ENCODE measurements around the gene MRPL32. TPM values are rescaled to one million over a fixed set of nuclear protein-coding genes. Genes with fewer than 3 reads are reported as not detected.
"Not testable (repeated sequence)": the region's sequence is repeated elsewhere in the genome, so short reads cannot be mapped to it uniquely, and the experiment has no call there.

Gene MRPL32
- total RNA-seq: 49.6 and 53.0 TPM in 2 replicates

DNA sequence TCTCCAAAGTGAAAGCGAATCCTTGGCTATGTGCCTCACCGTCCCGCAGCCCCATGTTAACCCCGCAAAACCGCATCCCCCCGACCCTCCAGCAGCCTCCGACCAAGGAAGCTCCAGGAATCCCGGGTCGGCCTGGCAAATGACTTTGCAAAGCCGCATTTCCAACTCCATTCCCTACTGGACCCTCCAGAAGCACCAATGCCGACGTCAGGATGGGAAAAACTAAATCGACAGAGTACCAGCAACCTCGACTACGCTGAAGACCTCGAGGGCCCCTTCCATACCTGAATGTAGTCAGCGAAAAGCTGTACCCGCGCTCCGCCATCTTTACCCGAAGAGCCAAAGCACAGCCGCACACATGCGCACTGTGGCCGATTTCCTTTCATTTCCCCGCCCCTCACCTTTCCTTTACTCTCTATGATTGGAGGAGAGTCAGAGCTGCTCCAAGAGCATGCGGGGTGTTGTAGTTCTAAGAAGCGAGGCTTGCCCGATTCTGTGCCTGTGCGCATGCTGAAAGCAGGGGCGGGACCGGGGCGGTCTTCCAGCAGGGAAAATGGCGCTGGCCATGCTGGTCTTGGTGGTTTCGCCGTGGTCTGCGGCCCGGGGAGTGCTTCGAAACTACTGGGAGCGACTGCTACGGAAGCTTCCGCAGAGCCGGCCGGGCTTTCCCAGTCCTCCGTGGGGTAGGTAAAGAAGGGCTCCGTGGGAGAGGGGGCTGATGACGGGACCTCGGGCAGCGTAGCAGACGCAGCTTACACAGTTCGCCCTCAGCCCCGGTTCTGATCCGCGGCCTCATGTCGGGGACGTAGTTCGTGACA, at the start of gene MRPL32, which contains the start of gene PSMA2:
TSS of gene MRPL32 (plus strand) at position 543 of the 818 bp plus-strand sequence. CDS start at position 554, 11 bp downstream.
TSS of gene PSMA2 (minus strand) at position 341 of the 818 bp plus-strand sequence. CDS start at position 325, 16 bp downstream.
- intact Hi-C loops (cut with micrococcal nuclease): loop anchor here (1.0 to 5.0 kb wide), 5 partner anchors 14 to 795 kb away; partner anchors contain the start of genes C7orf25, COA1 and STK17A

DNA sequence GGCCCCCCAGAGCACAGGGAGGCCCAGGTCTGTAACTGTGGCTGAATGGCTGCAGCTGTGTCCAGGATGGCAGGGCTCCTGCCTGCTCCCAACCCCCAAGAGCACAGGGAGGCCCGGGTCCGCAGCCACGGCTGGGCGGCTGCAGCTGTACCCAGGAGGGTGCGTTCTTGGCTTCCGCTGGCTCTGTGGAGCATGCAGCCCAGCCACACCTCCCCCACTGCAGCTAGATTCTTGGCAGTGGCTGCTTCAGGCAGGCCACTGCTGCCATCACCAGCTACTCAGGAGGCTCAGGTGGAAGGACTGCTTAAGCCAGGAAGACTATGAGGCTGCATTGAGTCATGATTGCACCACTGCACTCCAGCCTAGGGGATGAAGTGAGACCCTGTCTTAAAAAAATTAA, 48.2 kb upstream of the MRPL32 start:
- intact Hi-C loops (cut with micrococcal nuclease): no loop called here

DNA sequence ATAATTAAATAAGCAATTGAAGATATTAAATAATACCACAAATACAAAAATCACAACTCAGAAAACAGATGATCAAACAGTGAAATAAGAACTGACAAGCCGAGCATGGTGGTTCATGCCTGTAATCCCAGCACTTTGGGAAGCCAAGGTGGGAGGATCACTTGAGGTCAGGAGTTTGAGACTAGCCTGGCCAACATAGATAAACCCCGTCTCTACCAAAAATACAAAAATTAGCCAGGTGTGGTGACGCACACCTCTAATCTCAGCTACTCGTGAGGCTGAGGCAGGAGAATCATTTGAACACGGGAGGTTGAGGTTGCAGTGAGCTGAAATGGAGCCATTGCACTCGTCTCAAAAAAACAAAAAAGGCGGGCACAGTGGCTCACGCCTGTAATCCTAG, 47.0 kb upstream of the MRPL32 start:
- intact Hi-C loops (cut with micrococcal nuclease): not testable (repeated sequence)

DNA sequence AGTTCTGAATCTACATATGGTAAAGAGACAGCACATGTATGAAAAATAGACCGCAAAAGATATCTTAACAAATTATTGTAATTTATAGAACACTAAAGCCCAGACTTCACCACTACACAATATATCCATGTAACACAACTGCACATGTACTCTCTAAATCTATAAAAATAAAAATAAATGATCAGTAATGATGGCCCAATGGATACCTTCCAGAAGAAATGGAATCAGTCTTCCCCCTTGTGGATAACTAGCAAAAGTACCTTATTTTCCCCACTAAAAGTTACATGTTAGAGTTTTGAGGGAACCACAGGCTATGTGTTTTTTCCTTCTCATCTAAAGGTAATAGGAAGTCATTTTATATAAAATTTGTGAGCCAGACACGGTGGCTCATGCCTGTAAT, 46.0 kb upstream of the MRPL32 start:
- intact Hi-C loops (cut with micrococcal nuclease): no loop called here

DNA sequence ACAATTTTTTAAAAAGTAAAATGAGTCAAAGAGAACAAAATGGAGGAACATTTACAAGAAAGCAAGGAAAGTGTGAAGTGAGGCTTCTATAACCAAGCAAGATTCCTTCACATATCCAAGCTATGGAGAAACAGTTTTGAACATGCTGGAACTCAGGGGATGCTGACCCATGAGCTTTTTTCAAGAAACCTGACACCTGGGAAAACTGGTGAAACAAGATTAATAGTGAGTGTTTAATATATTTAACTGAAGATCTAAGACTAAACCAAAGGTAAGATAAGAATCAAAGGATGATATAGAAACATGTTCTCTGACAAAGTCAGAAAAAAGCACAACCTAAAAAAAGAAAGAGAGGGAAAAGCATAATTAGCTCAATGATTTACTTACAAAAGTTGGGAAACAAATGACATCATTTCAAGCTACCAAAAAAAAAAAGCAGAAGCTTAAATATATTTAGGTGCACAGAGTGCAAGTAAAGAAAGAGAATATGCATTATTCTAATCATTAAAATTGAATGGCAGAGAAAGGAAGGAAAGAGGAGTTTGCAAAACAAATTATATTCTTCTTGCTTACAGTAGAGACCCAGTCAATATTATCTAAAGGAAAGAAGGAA, 45.2 kb upstream of the MRPL32 start:
- intact Hi-C loops (cut with micrococcal nuclease): no loop called here

DNA sequence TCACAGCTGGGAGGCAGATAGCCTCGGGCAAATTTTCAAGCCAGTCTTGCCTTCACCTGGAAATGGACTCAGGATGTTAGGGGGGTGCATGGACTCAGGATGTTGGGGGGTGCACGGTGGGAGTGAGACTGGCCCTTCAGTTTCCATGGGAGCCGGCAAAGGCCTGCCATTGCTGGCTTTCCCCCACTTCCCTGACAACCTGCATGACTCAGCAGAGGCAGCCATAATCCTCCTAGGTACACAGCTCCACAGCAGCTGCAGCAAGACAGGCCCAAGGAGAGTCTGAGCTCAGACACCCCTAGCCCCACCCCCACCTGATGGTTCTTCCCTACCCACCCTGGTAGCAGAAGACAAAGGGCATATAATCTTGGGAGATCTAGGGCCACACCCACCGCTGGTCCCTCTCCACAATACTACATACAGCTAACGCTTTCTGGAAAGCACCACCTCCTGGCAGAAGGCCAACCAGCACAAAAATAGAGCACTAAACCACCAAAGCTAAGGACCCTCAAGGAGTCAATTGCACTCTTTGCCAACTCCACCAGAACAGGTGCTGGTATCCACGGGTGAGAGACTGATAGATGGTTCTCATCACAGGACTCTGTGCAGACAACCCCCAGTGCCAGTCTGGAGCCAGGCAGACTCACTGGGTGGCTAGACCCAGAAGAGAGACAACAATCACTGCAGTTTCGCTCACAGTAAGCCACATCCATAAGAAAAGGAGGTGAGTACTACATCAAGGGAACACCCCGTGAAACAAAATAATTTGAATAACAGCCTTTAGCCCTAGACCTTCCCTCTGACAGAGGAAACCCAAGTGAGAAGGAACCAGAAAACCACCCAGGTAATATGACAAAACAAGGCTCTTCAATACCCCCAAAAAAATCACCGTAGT, 38.6 kb upstream of the MRPL32 start:
- intact Hi-C loops (cut with micrococcal nuclease): no loop called here

DNA sequence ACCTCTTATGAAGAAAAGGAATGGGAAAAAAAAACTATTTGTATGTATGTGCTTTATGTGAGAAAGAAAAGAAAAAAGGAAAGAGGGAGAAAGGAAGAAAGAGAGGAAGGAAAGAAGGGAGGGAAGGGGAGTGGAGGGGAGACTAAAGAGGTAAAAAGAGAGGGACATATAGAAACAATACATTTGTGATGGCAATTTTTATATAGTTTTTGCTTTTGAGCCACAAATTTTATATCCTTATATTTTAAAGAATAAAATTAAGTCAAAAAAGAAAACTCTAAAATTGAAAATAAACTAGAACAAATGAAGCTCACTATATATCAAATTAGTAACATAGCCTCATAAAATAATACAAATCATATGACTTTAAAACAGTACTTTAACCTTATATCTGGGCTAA, 31.3 kb upstream of the MRPL32 start:
- intact Hi-C loops (cut with micrococcal nuclease): no loop called here

DNA sequence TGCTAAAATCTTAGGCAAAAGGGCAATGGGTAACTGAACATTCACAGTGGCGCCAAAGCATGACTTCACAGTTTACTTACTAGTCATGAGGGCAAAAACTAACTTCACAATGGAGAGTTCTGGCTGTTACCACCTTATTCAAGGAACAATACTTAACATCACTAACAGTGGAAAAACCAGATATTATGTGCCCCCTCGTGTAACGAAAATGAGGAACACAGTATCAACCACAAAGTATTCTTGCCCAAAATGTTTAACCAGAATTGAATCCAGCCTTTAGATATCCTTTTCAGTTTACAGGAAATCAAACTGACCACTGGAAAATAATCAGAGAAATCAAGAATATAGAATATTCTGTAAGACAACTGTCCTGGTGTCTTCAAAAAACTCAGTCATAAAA, 29.8 kb upstream of the MRPL32 start:
- intact Hi-C loops (cut with micrococcal nuclease): no loop called here

DNA sequence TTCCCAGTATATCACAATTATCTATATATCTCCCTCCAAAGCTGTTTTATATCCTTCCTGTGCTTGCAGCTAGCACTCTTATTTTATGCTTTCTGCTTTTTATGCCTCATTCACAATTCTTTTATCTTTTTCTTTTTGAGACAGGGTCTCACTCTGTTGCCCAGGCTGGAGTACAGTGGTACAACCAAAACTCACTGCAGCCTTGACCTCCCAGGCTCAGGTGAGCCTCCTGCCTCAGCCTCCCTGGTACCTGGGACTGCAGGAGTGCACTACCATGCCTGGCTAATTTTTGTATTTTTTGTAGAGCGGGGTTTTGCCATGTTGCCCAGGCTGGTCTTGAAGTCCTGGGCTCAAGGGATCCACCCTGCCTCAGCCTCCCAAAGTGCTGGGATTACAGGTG, 26.0 kb upstream of the MRPL32 start:
- intact Hi-C loops (cut with micrococcal nuclease): no loop called here

DNA sequence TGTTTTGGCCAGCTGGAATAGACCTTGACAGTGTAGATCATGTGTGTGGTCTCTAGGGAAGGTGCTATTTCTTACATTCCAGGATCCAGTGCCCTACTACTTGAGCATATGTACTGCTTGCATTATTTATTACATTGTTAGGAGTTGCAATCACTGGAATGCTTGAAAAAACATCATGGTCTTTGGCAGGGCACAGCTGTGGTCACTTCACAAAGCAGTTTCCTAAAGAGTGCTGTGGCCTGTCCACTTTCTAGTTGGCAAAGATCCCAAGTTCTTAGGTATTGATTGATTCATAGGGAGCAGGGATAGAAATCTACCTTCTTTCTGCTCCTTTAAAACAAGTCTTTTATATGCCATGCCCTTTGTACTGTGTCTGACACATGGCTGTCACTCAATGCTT, 24.9 kb upstream of the MRPL32 start:
- intact Hi-C loops (cut with micrococcal nuclease): no loop called here

DNA sequence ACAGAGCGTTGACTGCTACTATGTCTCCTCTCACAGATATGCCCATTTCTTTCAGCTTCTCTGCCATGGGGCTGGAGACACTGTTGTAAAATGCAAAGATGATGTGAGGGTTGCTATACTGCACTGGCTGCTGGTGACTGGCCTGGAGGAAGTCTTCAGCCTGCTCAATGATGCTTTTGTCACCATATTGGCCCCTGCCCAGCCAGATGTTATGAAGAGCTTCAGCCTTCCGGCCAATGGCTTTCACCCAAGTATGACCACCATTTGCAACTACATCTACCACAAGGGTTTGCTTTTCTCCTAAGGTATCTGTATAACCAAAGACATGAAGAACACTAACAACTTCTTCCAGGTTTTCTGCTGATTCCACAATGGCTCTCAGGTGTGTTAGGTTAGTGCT, 21.9 kb upstream of the MRPL32 start:
- intact Hi-C loops (cut with micrococcal nuclease): loop anchor here (5.0 kb wide), 1 partner anchor 37 kb away; no protein-coding TSS in a partner anchor

DNA sequence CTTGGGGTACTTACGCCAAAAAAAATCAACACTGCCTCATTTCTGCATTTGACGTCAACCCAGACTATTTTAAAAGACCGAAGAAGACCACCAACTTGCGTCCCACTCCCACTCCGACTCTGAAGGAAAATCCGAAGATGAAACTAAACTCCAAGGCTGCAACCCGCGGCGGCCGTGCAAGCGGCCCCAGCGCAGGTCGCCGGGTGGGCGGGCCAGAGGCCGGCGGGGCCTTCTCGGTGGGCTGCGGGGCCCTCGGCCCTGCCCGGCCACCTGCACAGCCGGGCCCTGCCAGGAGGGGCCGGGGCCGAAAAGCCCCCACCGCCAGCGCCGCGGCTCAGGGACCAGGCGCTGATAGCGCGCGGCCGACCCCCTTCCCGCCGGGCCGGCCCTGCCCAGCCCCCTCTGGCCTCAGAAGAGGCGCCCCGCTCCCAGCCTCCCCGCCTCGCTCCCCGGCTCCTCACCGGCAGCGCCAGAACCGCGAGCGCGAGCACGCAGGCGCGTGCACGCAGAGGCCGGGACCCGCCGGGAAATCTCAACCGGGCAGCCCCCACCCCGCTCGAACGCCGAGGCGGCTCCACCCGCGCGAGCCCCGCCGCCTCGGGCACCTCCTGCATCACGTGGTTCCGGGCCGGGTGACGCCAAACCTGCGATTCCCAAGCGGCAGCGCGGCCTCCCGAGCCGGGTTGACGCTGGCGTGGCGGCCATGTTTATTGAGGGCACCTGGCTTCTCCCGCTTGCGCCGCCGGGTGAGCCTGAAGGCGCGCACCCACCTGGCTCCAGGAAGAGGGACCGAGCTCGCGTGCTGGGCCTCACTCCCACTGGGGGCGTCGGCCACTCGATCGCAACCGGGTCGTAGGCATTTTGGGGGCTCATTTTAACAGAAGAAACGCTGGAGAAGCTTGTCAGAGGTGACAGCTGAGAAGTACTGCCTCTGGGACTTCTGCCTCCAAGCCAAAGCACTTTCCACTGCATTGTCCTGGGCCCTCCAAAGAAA, 20.4 kb upstream of the MRPL32 start, which contains the start of gene C7orf25:
TSS of gene C7orf25 (minus strand) at position 617 of the 994 bp plus-strand sequence. CDS start 1,170 bp downstream, outside the sequence.
- intact Hi-C loops (cut with micrococcal nuclease): loop anchor here (1.0 to 5.0 kb wide), 3 partner anchors 21 to 36 kb away; partner anchors contain the start of genes MRPL32 and PSMA2

DNA sequence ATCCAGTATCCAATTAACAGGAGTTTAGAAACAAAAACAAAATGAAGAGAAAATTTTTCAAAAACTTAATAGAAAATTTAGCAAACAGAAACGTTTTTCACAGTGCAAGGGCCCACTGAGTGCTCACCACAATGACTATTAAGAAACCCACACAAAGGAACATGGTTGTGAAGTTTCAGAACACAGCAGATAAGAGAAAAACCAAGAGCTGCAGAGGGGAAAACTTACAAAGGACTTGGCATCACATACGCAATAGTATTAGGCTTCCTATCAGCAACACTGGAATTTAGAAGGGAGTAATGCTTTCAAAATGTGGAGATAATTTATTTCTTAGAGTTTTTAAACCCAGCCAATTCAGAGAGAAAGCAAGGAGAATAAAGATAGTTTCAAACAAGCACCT, 18.6 kb upstream of the MRPL32 start:
- intact Hi-C loops (cut with micrococcal nuclease): loop anchor here (5.0 kb wide), 1 partner anchor 34 kb away; no protein-coding TSS in a partner anchor

DNA sequence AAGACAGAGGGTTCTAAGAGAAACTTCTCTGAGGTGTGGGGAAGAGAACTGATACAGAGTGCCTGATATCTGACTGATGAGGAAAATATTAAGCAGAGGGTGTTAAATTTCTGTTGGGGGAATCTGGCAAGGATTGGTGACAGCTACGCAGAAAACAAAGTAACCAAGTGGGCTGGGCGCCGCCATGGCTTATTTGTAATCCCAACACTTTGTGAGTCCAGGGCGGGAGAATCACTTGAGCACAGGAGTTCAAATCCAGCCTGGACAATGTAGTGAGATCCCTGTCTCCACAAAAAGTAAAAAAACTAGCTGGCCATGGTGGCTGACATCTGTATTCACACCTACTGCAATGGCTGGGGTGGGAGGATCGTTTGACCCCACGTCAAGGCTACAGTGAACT, 18.2 kb upstream of the MRPL32 start:
- intact Hi-C loops (cut with micrococcal nuclease): loop anchor here (5.0 kb wide), 1 partner anchor 33 kb away; no protein-coding TSS in a partner anchor

DNA sequence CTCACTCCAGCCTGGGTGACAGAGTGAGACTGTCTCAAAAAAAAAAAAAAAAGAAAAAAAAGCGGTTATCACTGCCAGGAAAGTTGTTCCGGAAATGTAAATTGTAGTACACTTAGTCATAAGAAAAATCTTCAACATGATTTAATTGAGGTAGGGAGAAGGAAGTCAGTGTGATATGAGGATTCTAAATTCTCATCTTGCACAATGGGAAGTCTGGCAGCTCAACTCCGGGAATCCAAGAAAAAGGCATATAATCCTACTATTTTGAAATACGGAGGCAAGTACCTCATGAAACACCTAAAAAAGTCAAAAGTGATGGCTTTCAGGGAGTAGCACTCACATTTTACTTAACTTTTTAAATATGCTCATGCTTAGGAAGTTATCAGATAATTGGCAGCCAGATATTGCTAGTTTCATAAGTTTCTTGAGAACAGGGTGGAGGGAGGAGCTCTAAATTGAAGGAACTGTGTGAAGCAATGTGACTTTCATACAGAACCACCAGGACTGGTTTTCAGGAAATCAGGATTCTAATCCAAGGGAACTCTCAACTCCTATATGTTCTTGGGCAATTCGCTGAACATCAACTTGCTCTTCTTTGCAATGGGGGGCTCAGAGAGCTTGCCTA, 17.6 kb upstream of the MRPL32 start:
- intact Hi-C loops (cut with micrococcal nuclease): loop anchor here (5.0 kb wide), 1 partner anchor 33 kb away; no protein-coding TSS in a partner anchor

DNA sequence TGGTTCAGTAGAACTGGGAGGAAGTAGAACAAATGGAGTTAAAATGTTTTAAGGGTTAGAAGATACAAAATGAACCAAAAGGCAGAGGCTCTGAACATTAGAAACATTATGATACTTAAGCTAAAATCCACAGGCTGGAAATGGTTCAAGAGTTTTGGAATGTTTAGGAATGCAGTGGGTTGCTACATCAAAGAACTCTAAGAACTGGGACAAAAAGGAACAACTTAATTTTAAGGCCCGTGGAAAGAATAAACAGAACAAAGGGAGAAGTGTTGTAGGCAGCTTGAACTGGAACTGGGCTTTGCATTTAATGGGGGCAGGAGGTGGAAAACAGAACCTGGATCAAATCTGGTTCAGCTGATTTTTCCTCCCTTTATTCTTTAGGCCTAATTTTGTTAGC, 16.8 kb upstream of the MRPL32 start:
- intact Hi-C loops (cut with micrococcal nuclease): no loop called here

DNA sequence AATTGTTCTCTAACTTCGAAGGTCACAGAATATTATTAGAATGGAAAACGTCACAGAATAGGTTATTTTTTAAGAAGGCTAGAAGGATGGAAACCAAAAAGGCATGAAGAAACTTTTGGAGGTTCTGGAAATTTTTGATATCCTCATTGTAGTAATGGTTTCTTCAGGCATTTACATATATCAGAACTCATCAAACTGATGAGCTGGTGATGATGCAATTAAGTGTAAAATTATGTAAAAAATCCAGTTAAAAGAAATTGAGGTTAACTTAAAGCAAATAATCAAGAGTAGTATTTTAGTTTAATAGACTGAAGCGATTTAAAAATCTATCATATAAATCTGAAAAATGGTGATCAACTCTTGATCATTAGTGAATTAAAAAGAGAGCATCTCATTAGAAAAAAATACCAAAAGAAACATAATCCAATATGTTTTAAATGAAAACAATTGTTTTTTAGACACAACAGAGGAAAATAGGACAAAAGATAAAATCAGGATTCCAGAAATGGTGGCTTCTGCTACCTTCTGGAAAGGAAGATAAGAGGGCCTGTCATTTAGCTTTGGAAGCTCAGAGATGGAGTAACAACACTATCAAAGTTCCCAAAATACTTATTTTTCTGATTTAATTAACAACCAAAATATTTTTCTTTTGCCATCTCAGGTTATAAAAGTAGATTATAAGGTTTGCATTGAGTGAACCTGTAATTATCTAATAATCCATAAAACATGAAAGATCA, 10.0 kb upstream of the MRPL32 start:
- intact Hi-C loops (cut with micrococcal nuclease): no loop called here

DNA sequence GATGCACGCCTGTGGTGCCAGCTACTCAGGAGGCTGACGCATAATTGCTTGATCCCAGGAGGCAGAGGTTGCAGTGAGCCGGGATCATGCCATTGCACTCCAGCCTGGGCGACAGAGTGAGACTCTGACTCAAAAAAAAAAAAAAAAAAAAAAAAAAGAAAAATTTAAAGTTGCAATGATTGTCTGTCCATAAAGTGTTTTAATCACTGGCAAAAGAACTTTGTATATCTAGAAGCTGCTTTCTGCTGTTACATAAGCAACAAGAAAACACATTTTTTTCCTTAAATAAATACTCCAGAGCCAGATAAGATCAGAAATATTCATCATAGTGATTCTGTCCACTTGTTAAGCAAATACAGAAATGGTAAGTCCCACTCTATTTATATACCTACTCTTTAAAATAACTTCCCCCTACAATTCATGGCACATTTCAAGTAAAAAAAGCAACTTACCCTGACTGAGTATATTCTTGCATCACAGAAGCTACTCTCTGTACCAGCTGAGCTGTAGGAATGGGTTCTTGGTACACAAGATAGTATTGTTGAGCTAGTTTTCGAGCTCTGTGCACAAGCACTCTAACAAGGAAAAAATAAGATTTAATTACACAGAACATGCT, 7.8 kb upstream of the MRPL32 start:
- intact Hi-C loops (cut with micrococcal nuclease): no loop called here
